Activated naive CD4-positive, alpha-beta T cell treated with anti-CD3 and anti-CD28 coated beads, Interleukin-2, amount 50 U/mL, for 72 hours (primary cell): Measurements from ENCODE around the gene TBC1D16. TPM values are rescaled to one million over a fixed set of nuclear protein-coding genes. Genes with fewer than 3 reads are reported as not detected.
"Not testable (repeated sequence)": the region's sequence is repeated elsewhere in the genome, so short reads cannot be mapped to it uniquely, and the experiment has no call there.

ENCODE experiments used
- ATAC-seq, 2 donors: fragments of 150-1000 bp; cut with Tn5 transposase; 2 replicates each; pipeline ENCODE4 v1.10.0; 2021; ENCODE audit warnings: mild to moderate bottlenecking in 2 of 2, moderate library complexity in 2 of 2
- DNase-seq, 2 donors: peaks; one replicate each; pipeline ENCODE4 v3.0.0; 2021 to 2022; ENCODE audit warnings: low spot score in 2 of 2
- H3K27ac Mint-ChIP-seq, 2 donors: one replicate each; pipeline ENCODE4 v1.8.0; 2022; ENCODE audit warnings: mild to moderate bottlenecking in 2 of 2, mixed read lengths in 2 of 2
- H3K36me3 Mint-ChIP-seq, 2 donors: one replicate each; pipeline ENCODE4 v1.8.0; 2022; ENCODE audit warnings: mixed read lengths in 2 of 2
- H3K9me3 Mint-ChIP-seq, 2 donors: one replicate each; pipeline ENCODE4 v1.8.0; 2022; ENCODE audit warnings: mixed read lengths in 2 of 2
- total RNA-seq, 2 donors: library from RNA; stranded (reverse); gene quantifications; one replicate each; pipeline ENCODE4 v1.2.3, GENCODE V29; 2022

Gene TBC1D16
- total RNA-seq, 2 donors from 2014 or later, result 5.2 to 10.2 TPM

DNA sequence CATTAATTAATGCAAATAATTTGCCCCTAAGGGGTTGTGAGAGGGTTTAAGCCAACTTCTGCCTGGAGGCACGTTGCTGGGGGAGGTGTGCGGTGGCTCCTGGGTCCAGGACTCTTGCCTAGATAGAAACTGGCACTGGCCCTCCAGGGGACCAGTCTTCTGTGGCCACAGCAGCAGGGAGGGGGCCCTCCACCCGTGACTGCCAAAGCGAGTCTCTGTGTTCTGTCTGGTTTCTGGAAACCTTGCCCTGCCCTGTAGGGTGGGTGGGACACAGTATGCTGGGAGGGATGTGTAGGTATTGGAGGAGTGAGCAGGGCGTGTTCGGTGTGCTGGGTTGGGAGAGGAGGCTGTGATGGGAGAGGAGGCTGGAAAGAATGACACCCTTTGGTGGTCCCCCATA lies 78.8 kb downstream of the TBC1D16 start:
- Mint-ChIP-seq H3K36me3 (no peaks in the 10 kb centered on the region), H3K27ac (peak overlapping the region in 1 of 2 donors; percentile 24), H3K9me3 (no peaks in the 10 kb centered on the region)
- ATAC-seq (no peak), DNase-seq (peak in 1 of 2 donors; percentile 26)

DNA sequence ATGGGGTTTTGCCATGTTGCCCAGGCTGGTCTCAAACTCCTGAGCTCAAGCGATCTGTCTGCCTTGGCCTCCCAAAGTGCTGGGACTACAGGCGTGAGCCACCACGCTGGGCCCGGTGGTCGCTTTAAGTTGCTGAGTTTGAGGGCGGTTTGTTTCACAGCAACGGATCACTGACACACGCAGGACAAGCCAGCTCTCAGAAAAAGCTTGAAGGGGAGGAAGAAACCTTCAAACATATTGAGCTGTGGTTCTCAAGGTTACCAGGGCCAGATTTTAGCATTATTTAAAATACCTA lies 79.3 kb downstream of the TBC1D16 start:
- not testable (repeated sequence) for ATAC-seq, H3K9me3 Mint-ChIP-seq

DNA sequence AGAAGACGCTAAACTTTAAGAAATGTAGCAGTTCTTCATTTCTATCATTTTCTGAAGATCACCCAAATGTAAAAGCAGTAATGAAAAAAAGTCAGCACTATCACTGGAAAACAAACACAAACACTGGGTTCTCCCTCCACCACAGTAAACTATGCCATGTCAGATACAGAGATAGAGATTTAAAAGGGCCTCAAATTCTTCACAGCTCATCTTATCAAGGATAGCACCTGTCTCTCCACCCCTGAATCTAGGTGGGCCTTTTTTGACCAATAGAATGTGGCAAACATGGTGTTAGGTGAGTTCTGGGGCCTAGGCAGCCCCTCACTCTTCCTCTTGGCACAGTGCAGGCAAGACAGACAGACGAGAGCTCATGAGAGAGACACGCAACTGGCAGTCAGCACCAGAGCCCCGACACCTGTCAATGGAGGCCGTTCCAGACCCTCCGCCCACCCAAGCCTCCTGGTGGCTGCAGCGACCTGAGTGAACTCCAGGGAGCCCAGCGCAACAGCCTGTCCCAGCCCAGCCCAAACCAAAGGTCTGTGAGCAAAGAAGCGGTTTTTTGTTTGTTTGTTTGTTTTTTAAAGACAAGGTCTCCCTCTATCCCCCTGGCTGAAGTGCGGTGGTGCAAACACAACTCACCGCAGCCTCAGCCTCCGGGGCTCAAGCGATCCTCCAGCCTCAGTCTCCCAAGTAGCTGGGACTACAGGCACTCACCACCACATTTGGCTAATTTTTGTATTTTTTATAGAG lies 79.8 kb downstream of the TBC1D16 start:
- H3K36me3 Mint-ChIP-seq, result no peaks in the 10 kb centered on the region
- H3K27ac Mint-ChIP-seq, result no peak overlapping the region
- DNase-seq, result peak in 1 of 2 donors; percentile 34
- no peak for ATAC-seq
- H3K9me3 Mint-ChIP-seq, result no peaks in the 10 kb centered on the region

More for the DNA sequence above, 79.3 kb downstream of the TBC1D16 start:
- H3K27ac Mint-ChIP-seq, DNase-seq, H3K36me3 Mint-ChIP-seq: not testable (repeated sequence)

DNA sequence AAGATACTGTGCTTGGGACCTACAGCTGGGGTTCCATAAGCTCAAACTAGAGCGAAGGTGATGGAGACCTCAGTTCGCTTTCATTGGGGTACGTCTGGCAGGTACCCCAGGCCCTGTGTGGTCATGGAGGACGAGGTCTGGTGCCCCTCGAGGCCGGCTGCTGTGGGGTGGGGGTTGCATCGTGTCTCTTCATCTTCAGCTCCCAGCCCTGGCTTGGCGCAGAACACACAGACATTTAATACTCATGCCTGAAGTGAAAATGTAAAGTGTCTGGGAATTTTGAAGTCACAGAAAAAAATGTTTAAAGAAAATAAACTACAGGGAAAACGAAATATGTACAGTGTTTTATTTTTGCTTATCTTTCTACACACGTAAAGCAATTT lies 80.5 kb downstream of the TBC1D16 start:
- ATAC-seq (no peak), DNase-seq (no peak)
- H3K36me3 Mint-ChIP-seq, result no peaks in the 10 kb centered on the region
- H3K27ac Mint-ChIP-seq, result no peak overlapping the region
- no peaks in the 10 kb centered on the region for H3K9me3 Mint-ChIP-seq

DNA sequence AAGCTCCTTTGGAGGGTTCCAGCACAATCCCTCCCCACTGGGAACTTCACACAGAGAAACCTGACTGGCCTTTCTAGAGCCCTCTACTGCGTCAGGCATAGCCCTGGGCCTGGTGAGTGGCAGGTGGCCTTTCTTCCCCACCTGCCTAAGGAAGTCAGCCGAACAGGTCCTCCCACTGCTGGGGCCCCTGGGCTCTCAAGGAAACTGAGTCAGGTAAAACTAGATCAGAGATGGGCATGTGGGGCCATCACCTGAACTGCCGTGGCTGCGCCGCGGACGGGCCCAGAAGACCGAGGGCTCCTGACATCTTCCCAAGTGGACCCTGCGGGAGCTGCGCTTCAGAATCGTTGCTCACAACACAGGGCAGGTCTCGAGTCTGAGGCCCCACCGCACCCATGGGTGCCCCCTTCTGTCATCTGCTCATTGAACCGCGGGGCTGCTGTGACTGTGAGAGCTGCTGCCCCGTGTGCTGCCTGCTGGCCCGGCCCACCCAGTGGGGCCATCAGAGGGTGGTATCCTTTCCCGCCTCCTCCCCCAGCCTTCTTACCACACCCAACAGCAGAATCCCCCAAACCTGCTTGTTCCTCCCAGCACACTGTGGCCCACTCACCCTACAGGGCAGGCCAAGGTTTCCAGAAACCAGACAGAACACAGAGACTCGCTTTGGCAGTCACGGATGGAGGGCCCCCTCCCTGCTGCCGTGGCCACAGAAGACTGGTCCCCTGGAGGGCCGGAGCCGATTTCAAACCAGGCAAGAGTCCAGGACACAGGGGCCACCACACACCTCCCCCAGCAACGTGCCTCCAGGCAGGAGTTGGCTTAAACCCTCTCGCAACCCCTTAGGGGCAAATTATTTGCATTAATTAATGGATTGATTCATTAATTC lies 81.1 kb downstream of the TBC1D16 start:
- no peak for ATAC-seq
- DNase-seq, result peak in 1 of 2 donors; percentile 35
- Mint-ChIP-seq H3K9me3 (no peaks in the 10 kb centered on the region), H3K36me3 (no peaks in the 10 kb centered on the region), H3K27ac (peak overlapping the region in 1 of 2 donors; percentile 53)

DNA sequence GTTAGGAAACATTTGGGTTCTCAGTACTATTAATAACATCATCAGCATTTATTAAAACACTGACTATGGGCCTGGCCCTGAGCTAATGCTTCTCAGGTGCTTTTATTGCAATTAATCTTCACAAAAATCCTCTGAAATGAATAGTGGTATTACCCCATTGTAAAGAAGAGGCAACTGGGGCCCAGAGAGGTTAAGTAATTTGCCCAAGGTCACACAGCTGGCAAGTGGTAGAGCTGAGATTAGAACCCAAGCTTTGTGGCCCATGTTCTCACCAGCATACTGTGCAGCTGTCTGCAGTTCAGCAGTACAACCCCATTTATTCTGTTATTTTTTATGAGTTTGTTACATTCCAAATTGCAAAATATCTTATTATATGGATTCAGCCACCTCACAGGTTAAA lies 82.3 kb downstream of the TBC1D16 start:
- Mint-ChIP-seq H3K27ac (no peak overlapping the region), H3K36me3 (no peaks in the 10 kb centered on the region), H3K9me3 (no peaks in the 10 kb centered on the region)
- DNase-seq, result no peak
- no peak for ATAC-seq

DNA sequence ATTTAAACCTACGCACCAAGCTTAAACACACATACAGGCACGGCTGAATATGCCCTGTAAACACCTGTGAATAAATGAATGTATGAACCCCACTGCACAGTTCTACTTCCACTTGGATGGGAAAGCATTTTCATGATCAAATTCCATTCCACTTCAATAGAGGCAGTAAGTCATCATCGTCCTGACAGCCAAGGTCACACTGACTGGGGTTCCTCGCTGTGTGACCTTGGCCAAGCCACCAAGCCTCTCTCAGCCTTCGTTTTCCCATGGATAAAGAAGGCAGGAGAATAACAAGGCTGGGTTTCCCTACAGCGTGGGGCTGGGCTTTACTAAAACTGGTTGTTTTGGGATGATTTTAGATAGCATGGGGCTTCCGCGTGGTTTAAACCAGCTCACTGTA lies 82.8 kb downstream of the TBC1D16 start:
- ATAC-seq (no peak), DNase-seq (no peak)
- Mint-ChIP-seq H3K27ac (no peak overlapping the region), H3K9me3 (no peaks in the 10 kb centered on the region), H3K36me3 (no peaks in the 10 kb centered on the region)

DNA sequence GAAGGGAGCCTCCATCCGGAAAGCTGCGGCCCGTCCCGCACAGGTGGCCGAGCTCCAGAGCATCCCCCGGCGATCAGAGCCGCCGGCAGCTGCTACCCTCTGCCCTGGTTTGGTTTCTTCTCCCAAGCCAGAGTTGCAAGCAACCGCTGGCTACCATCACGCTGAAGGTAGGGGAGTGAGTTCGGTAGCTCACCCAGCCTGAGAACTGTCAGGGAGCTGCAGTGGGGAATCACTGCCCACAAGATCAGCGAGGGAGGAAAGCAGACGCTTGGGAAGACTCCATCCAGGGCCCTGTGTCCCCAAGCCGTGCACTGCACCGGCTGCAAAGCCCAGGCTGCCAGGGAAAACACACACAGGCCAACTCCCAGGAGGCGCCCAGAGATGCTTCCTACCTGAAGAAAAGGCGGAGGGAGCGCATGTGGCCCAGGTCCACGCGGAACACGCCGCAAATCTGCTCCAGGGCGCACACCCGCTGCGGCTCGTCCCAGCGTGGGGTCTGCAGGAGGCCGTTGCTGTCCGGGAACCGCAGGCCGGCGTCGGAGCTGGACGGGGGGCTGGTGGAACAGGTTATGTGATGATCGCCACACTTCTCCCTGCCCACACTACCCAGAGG lies 83.3 kb downstream of the TBC1D16 start:
- H3K27ac Mint-ChIP-seq, result no peak overlapping the region
- H3K36me3 Mint-ChIP-seq, result no peaks in the 10 kb centered on the region
- DNase-seq, result peak in 1 of 2 donors; percentile 35
- no peak for ATAC-seq
- no peaks in the 10 kb centered on the region for H3K9me3 Mint-ChIP-seq

DNA sequence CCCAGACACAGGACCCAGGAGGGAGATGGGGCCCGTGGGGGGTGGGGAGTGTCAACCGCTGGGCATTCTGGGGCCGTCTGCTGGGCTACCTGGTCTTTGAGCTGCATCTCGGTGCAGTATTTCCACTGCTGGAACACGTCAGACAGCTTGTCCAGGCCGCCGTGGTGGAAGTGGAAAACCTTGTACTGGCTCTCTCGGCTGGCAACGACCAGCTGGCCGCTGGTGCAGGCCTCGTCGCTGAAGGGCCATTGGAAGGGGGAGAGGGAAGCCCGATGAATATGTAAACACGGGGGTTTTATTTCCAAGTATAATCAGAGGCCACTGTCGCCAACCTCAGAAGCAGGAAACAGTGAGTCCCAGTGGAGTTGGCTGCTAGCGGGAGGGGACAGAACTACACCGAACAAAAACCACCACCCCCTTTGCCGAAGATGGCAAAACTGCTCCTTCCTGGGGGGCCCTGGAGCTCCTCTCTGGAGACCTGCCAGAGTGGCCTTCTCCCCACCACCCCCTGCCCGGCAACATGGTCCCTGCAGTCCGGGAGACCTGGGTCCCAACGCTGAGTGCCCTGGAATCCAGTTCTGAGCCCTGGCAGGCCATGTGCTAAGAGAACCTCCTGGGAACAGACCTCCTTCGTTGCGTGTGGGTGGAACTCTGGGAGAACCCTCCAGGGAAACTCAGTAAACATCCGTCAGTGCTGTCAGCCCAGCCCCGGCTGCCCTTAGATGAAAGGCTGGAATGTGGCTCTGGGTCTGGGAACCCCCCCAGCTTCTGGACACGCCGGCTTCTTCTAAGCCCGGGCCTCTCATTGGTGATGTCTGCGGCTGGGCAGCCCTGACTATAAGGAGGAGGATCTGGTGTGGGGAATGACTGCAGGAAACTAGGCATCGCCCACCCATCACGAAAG lies 84.1 kb downstream of the TBC1D16 start:
- ATAC-seq (no peak), DNase-seq (peak in 1 of 2 donors; percentile 52)
- no peaks in the 10 kb centered on the region for H3K9me3 Mint-ChIP-seq
- no peak overlapping the region for H3K27ac Mint-ChIP-seq
- H3K36me3 Mint-ChIP-seq, result no peaks in the 10 kb centered on the region

DNA sequence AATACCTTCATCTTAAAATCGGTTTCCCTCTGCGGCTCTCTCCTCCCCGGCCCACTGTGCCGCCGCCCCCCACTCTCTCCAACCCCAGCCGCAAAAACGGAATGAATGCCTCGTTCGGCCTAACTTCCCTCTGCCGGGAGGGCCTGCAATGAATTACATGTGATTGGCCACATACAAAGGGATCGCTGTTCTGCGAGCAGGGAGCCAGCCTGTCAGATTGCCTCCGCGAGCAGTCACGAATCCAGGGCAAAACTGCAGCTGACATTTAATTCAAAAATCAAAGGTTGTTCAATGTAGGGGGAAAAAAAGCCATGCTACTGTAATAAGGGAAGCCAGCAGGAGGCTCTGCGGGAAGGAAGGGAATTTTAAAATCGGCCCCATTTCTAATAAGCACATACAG lies 84.9 kb downstream of the TBC1D16 start:
- Mint-ChIP-seq H3K36me3 (no peaks in the 10 kb centered on the region), H3K9me3 (no peaks in the 10 kb centered on the region), H3K27ac (no peak overlapping the region)
- peak in 1 of 2 donors; percentile 45 for DNase-seq
- no peak for ATAC-seq

DNA sequence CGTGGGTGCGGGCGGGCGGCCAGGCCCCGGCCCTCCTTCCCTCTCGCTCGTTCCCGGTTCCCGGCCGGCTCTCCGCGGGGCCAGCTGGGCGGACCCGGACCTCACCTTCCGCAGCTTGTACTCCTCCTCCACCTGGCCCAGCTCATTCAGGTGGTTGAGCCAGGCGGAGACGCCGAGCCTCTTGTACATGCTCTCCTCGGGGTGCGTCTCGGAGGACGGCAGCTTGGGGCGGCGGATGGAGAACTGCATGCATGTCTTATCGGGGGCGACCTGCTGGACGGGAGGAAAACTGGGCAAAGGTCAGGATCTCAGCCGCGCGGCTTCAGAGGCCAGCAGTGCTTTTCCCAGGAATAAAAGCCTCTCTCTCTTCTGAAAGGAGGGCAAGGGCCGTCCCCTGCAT lies 85.4 kb downstream of the TBC1D16 start:
- no peak overlapping the region for H3K27ac Mint-ChIP-seq
- DNase-seq (peak in 1 of 2 donors; percentile 33), ATAC-seq (no peak)
- no peaks in the 10 kb centered on the region for H3K36me3 Mint-ChIP-seq
- H3K9me3 Mint-ChIP-seq, result no peaks in the 10 kb centered on the region

DNA sequence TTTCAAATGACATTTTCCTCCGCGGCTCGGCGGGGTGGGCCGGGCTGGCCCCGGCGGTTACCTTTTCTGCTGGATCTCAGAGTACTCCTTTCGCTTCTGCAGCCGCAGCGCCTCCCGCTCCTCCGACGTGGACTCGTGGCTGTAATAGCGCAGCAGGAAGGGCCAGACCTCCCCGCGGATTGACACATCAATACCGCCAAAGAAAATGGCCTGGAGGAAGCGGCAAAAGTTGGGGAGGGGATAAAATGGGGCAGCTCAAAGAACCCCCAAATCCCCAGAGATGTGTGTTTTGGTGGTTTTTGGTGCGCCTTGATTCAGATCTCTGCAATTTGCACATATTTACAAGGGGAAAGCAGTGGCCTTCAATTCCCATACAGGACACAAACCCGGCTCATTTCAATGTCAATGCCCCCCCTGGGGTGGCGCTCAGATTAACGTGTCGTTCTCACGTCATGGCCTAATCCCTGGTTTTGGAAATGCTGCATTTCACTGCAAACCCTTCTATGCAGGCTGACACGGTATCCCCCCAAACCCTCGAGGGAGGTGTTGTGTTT lies 85.9 kb downstream of the TBC1D16 start:
- Mint-ChIP-seq H3K9me3 (no peaks in the 10 kb centered on the region), H3K36me3 (no peaks in the 10 kb centered on the region), H3K27ac (no peak overlapping the region)
- DNase-seq, result peak in 1 of 2 donors; percentile 23
- no peak for ATAC-seq

DNA sequence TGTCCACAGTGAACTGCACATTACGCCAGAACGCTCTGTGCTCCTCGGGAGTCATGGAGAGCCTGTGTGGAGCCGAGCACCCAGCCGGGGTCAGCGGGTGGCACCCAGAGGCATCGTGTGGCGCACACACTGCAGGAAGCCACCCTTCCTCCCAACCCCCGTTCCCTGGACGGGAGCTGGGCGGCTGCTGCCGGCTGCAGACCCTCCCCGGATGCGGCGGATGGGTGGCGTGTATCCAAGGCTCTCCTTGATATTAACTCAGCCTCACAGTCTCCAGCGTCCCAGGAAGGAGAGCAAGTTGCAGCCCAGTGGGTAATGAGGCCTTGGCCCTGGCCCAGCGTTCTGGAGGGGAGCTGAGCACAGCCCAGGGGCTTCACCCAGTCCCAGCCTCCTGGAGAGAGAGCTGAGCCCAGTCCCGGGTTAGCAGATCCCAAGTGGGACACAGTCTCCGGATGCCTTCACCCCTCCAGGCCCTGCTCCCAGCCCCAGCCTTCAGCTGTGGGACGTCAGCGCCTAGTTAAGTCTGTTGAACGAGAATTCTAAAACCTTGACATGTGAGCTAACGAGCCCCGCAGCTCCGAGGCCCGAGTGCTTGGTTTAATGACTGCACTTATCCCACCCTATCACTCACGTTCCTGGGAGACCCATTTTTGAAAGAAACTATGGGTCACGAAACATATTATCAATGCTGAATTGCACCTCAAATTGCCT lies 86.6 kb downstream of the TBC1D16 start:
- no peak for ATAC-seq
- Mint-ChIP-seq H3K36me3 (no peaks in the 10 kb centered on the region), H3K9me3 (no peaks in the 10 kb centered on the region), H3K27ac (no peak overlapping the region)
- DNase-seq, result peak in 1 of 2 donors; percentile 41

DNA sequence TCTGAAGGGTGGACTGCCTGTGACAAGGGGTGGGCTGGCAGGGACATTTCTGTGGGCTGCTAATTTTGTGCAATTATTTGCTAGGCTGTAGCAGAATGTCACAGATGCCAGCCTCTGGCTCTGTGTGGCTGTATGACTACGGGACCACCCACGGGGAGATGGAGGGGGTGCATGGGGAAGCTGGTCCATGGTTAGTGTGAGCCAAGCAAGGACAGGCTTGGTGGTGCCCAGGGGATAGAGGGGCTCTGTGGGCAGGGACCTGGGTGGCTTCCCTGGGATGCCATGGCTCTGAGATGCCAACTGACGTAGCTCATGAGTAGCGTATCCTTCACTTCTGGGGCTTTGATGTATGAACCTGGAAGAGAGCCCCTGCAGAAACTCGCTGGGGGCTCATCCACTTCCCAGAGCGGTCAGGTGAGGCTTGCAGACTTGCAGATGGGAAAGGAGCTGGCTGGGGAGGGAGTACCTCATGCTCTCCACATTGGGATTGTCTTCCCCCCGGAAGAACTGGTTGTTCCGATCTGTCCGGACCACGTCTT lies 87.2 kb downstream of the TBC1D16 start:
- H3K9me3 Mint-ChIP-seq, result no peaks in the 10 kb centered on the region
- no peaks in the 10 kb centered on the region for H3K36me3 Mint-ChIP-seq
- ATAC-seq (no peak), DNase-seq (peak in 1 of 2 donors; percentile 39)
- no peak overlapping the region for H3K27ac Mint-ChIP-seq

DNA sequence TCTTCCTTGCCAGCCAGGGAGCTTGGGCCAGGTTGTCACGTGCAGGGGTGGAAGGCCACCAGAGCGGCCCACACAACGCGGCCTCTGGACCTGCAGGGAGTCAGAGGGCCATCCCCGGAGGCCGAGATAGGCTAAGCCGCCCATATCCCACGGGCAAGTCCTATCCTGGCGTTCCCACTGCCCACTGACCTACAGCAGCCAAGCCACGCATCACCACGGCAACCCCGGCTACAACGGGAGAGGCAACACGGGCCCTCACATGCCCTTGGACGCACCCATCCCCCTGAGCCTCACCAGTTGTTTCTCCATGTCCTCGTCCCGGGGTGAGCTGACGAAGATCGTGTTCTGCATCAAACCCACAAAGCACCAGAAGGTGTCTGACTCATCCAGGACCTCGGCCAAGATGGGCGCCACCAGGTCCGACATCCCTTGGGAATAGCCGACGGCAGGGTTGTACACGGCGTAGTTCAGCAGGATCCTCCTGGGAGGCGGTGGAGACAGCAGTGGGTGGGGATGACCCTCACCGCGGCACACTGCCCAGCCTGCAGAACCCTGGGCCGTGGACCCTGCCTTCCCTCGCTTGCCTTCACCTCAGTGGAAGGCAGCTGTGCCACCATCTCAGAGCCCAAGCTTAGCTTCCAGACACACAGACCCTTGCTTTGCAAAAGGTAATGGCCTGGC lies 88.2 kb downstream of the TBC1D16 start:
- Mint-ChIP-seq H3K9me3 (no peaks in the 10 kb centered on the region), H3K27ac (no peak overlapping the region), H3K36me3 (no peaks in the 10 kb centered on the region)
- no peak for ATAC-seq
- peak in 1 of 2 donors; percentile 49 for DNase-seq
